Colonic mucosa (tissue), 4 donors: ENCODE data around the gene ANKS1B. TPM values are rescaled to one million over a fixed set of nuclear protein-coding genes. Genes with fewer than 3 reads are reported as not detected.
"Not testable (repeated sequence)": the region's sequence is repeated elsewhere in the genome, so short reads cannot be mapped to it uniquely, and the experiment has no call there.

ENCODE experiments used
- DNase-seq: peaks from one replicate; pipeline ENCODE4 v3.0.0-alpha.2; 2020
- H3K27ac ChIP-seq: fragments of 200-600 bp; one replicate; pipeline ENCODE4 v1.8.0; 2021
- H3K27me3 ChIP-seq: fragments of 200-600 bp; one replicate; pipeline ENCODE4 v1.8.0; 2021
- H3K36me3 ChIP-seq: fragments of 200-600 bp; one replicate; pipeline ENCODE4 v1.8.0; 2021
- H3K4me1 ChIP-seq: fragments of 200-600 bp; one replicate; pipeline ENCODE4 v1.8.0; 2021; ENCODE audit warnings: mild to moderate bottlenecking
- H3K4me3 ChIP-seq: fragments of 200-600 bp; one replicate; pipeline ENCODE4 v1.8.0; 2021
- H3K9ac ChIP-seq, 2 donors: one replicate each; pipeline ENCODE4 v1.7.0; 2013; ENCODE audit warnings: control low read depth in 2 of 2, low read depth in 2 of 2, low read length in 2 of 2
- H3K9me3 ChIP-seq: fragments of 200-600 bp; one replicate; pipeline ENCODE4 v1.8.0; 2021
- intact Hi-C: fragments of 100-400 bp; cut with DNase I; formaldehyde crosslinking; loops from one replicate; pipeline ENCODE4 v1.14.1; 2022
- total RNA-seq, 2 donors: library from RNA; stranded (reverse); fragmentation: NEBNext Ultra II Directional in 1 of 2; extraction: Animal tissue kit (Norgen Biotek cat#: 25700) in 1 of 2; gene quantifications; one replicate each; pipeline ENCODE4 v1.2.1, GENCODE V29; 2021
- TF ChIP-seq, protein P1 (sequence below): fragments of 200-600 bp; IDR thresholded peaks from one replicate; pipeline ENCODE4 v1.8.0; 2022; ENCODE audit warnings: antibody characterized with exemption, mild to moderate bottlenecking
- donor health status: healthy.
- donor health status: DM: no; HTN: no; CAD: no.
- donor health status: DM: no; HTN: no; CAD: no.

ANKS1B gene
- total RNA-seq, 2 donors from 2014 or later: 1.7 to 3.3 TPM

DNA sequence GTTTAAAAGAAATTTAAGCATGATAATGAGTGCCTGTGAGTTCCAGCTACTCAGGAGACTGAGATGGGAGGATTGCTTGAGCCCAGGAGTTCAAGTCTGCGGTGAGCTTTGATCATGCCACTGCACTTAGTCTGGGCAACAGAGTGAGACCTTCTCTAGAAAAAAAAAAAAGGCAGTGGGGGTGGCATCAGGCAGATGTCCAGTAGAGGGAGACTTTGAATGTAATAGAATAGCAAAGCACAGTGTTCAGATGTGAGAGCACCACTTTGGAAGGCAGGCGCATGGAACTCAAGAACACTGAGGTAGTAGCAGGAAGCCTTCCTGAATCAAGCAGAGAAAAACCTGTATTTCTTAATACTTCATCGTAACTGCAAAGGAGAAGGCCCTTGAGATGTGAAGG, 731.7 kb downstream of the ANKS1B start:
- no peak for DNase-seq
- no peak overlapping the region for H3K27ac ChIP-seq
- H3K4me3 ChIP-seq: no peak overlapping the region
- no peaks in the 10 kb centered on the region for H3K27me3 ChIP-seq
- H3K36me3 ChIP-seq: no peaks in the 10 kb centered on the region
- no peak overlapping the region for H3K9ac ChIP-seq
- no peaks in the 10 kb centered on the region for H3K9me3 ChIP-seq
- H3K4me1 ChIP-seq: no peaks in the 10 kb centered on the region
- TF ChIP-seq, protein P1, sequence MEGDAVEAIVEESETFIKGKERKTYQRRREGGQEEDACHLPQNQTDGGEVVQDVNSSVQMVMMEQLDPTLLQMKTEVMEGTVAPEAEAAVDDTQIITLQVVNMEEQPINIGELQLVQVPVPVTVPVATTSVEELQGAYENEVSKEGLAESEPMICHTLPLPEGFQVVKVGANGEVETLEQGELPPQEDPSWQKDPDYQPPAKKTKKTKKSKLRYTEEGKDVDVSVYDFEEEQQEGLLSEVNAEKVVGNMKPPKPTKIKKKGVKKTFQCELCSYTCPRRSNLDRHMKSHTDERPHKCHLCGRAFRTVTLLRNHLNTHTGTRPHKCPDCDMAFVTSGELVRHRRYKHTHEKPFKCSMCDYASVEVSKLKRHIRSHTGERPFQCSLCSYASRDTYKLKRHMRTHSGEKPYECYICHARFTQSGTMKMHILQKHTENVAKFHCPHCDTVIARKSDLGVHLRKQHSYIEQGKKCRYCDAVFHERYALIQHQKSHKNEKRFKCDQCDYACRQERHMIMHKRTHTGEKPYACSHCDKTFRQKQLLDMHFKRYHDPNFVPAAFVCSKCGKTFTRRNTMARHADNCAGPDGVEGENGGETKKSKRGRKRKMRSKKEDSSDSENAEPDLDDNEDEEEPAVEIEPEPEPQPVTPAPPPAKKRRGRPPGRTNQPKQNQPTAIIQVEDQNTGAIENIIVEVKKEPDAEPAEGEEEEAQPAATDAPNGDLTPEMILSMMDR: no peak
- intact Hi-C loops: no loop called here

DNA sequence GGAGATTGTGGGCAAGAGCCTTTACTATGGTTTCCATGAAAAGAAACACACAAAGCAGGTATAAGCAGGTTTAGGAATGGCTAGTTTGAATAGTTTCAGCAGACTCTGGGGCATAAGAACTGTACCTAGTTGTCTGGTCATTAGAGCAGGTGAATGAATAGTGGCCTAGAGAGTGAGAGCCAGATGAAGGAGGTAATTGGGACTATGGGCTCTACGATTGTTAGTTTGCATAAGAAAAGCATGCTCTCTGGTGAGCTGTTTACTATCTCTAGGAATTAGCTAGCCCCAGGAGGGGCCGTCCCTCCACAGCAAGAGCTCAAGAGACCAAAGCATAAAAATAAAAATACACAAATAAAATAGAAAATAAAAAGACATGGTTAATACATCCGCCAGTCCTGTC, 734.6 kb downstream of the ANKS1B start:
- Histone ChIP-seq H3K27ac (no peak overlapping the region), H3K27me3 (no peaks in the 10 kb centered on the region), H3K4me3 (no peak overlapping the region), H3K4me1 (no peaks in the 10 kb centered on the region), H3K9me3 (no peaks in the 10 kb centered on the region), H3K9ac (no peak overlapping the region), H3K36me3 (no peaks in the 10 kb centered on the region)
- intact Hi-C loops: no loop called here
- TF ChIP-seq, protein P1: no peak
- no peak for DNase-seq

DNA sequence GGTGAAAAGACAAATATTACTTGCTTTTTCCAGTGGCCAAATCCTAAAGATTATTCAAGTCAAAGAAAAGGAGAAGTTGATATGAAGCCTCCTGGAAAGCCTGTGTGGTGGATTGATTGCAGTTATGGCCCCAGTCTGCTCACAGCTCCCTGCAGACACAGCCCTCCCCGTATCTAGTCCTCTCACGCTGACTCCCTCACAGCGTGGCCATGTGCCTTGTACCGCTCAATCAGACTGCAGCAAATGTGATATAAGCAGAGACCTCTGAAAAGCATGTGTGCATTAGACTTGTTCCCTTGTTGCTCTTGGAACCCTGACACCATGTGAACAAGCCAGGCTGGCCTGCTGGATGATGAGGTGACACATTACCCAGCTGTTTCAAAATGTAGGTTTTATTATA, 735.2 kb downstream of the ANKS1B start:
- no peak for DNase-seq
- TF ChIP-seq, protein P1: no peak
- no peaks in the 10 kb centered on the region for H3K27me3 ChIP-seq
- H3K27ac ChIP-seq: no peak overlapping the region
- H3K4me3 ChIP-seq: no peak overlapping the region
- no peak overlapping the region for H3K9ac ChIP-seq
- no peaks in the 10 kb centered on the region for H3K36me3 ChIP-seq
- no peaks in the 10 kb centered on the region for H3K9me3 ChIP-seq
- no peaks in the 10 kb centered on the region for H3K4me1 ChIP-seq
- intact Hi-C loops: no loop called here

DNA sequence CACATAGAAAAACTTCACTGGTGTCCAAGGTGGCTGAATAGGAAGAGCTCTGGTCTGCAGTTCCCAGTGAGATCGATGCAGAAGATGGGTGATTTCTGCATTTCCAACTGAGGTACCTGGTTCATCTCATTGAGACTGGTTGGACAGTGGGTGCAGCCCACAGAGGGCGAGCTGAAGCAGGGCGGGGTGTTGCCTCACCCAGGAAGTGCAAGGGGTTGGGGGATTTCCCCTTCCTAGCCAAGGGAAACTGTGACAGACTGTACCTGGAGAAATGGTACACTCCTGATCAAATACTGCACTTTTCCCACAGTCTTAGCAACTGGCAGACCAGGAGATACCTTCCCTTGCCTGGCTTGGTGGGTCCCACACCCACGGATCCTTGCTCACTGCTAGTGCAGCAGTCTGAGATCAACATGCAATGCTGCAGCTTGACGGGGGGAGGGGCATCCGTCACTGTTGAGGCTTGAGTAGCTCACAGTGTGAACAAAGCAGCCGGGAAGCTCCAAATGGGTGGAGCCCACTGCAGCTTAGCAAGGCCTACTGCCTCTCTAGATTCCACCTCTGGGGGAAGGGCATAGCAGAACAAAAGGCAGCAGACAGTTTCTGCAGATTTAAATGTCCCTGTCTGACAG, 746.7 kb downstream of the ANKS1B start:
- intact Hi-C loops, H3K27me3 ChIP-seq, DNase-seq, H3K9me3 ChIP-seq, H3K9ac ChIP-seq, H3K4me1 ChIP-seq, H3K36me3 ChIP-seq, H3K4me3 ChIP-seq, H3K27ac ChIP-seq: not testable (repeated sequence)

DNA sequence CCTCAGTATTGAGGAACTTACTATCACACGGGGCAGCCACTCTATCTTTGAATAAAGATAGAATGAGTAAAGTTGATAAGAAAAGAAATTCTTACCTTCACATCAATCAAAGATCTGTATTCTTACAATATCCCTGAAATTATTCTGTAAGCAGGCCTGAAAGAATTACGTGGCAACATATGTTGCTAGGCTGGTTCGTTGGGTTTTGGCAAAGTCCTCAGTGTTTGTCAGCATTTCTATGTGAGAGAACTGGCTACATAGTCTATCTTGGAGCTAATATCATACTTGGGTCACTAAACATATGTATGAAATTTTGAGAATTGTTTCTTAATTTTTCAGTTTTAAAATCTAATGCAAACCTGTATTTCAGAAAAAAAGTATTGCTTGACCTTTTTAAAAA, 749.4 kb downstream of the ANKS1B start:
- TF ChIP-seq, protein P1: no peak
- intact Hi-C loops: no loop called here
- no peak overlapping the region for H3K9ac ChIP-seq

DNA sequence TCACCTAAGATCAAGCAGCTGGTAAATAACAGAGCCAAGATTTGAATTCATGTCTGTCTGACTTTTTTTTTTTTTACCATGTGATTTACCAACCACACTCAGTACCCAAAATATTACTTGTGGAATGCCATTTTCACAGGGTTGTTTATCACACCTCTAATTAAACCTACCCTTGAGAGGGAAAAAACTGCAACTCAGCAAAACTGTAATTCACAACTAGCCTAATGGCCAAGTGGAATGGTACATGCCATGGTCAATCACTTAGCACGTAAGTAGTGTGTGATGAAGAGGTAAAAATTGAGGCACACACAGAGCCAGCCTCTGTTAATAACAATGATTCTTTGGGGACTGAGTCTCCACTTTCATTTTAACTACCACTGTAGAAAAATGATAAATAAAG, 750.0 kb downstream of the ANKS1B start:
- H3K27ac ChIP-seq: no peak overlapping the region
- intact Hi-C loops: no loop called here

More for the DNA sequence above, 749.4 kb downstream of the ANKS1B start:
- no peak for DNase-seq
- H3K4me3 ChIP-seq: no peak overlapping the region
- H3K4me1 ChIP-seq: no peaks in the 10 kb centered on the region
- no peaks in the 10 kb centered on the region for H3K36me3 ChIP-seq
- no peaks in the 10 kb centered on the region for H3K27me3 ChIP-seq
- H3K27ac ChIP-seq: no peak overlapping the region
- H3K9me3 ChIP-seq: no peaks in the 10 kb centered on the region

More for the DNA sequence above, 750.0 kb downstream of the ANKS1B start:
- H3K4me1 ChIP-seq: no peaks in the 10 kb centered on the region
- no peaks in the 10 kb centered on the region for H3K27me3 ChIP-seq
- DNase-seq: no peak
- H3K9me3 ChIP-seq: no peaks in the 10 kb centered on the region
- no peaks in the 10 kb centered on the region for H3K36me3 ChIP-seq
- no peak overlapping the region for H3K9ac ChIP-seq
- H3K4me3 ChIP-seq: no peak overlapping the region
- TF ChIP-seq, protein P1: no peak
